Measurements from ENCODE around the gene MYBPC2.

Gene MYBPC2

GRCh38 chr19:50409347-50409746, 23.3 kb upstream of the MYBPC2 start:
- no peak for DNase-seq (ENCODE audit: low spot score)

- no peak for DNase-seq (ENCODE audit: low spot score)
Measured at GRCh38 chr19:50410109-50410508, 22.6 kb upstream of the MYBPC2 start.

GRCh38 chr19:50412419-50412818, 20.3 kb upstream of the MYBPC2 start:
- no peak for DNase-seq (ENCODE audit: low spot score)

- no peak for DNase-seq (ENCODE audit: low spot score)
Measured at GRCh38 chr19:50413096-50413495, 19.6 kb upstream of the MYBPC2 start.

- DNase-seq (ENCODE audit: low spot score) = no peak
Measured at GRCh38 chr19:50413531-50413930, 19.2 kb upstream of the MYBPC2 start.

- peak; percentile 36 for DNase-seq (ENCODE audit: low spot score)
Measured at GRCh38 chr19:50414864-50415660, 17.6 kb upstream of the MYBPC2 start.

GRCh38 chr19:50415661-50416033, 17.0 kb upstream of the MYBPC2 start:
- no peak for DNase-seq (ENCODE audit: low spot score)

- no peak for DNase-seq (ENCODE audit: low spot score)
Measured at GRCh38 chr19:50416034-50416977, 16.4 kb upstream of the MYBPC2 start.

GRCh38 chr19:50417111-50418081, 15.3 kb upstream of the MYBPC2 start:
- no peak for DNase-seq (ENCODE audit: low spot score)

- no peak for DNase-seq (ENCODE audit: low spot score)
Measured at GRCh38 chr19:50418176-50419021, 14.3 kb upstream of the MYBPC2 start, which contains the start of gene SPIB. TSS of gene SPIB (plus strand) at chr19:50418938. CDS start at chr19:50418963, 25 bp downstream.

GRCh38 chr19:50419022-50419579, 13.6 kb upstream of the MYBPC2 start:
- no peak for DNase-seq (ENCODE audit: low spot score)

GRCh38 chr19:50419580-50420035, 13.1 kb upstream of the MYBPC2 start:
- DNase-seq (ENCODE audit: low spot score) = no peak

GRCh38 chr19:50420127-50420526, 12.6 kb upstream of the MYBPC2 start:
- no peak for DNase-seq (ENCODE audit: low spot score)

- no peak for DNase-seq (ENCODE audit: low spot score)
Measured at GRCh38 chr19:50420808-50421207, 11.9 kb upstream of the MYBPC2 start.

- no peak for DNase-seq (ENCODE audit: low spot score)
Measured at GRCh38 chr19:50422397-50423278, 10.1 kb upstream of the MYBPC2 start.

GRCh38 chr19:50423279-50424113, 9.2 kb upstream of the MYBPC2 start:
- no peak for DNase-seq (ENCODE audit: low spot score)

- no peak for DNase-seq (ENCODE audit: low spot score)
Measured at GRCh38 chr19:50425581-50425980, 7.1 kb upstream of the MYBPC2 start.

Measured in SK-N-DZ (cell line).